Aorta (tissue), 5 donors: ENCODE data around the gene SNN. TPM values are rescaled to one million over a fixed set of nuclear protein-coding genes. Genes with fewer than 3 reads are reported as not detected.

Experiments
- ATAC-seq: fragments of 200-7000 bp; cut with Tn5 transposase; one replicate; pipeline ENCODE4 v1.9.1; 2022; ENCODE audit warnings: moderate library complexity; ENCODE audit not compliant: low FRiP score
- DNase-seq, 2 donors: peaks; one replicate each; pipeline ENCODE4 v3.0.0-alpha.2; 2020
- H3K27ac ChIP-seq, 2 donors: one replicate each; pipeline ENCODE4 v1.5.1; 2013; ENCODE audit warnings: low read length in 2 of 2, mild to moderate bottlenecking in 2 of 2, moderate library complexity in 2 of 2, control low read depth in 1 of 2, inconsistent platforms in 1 of 2, low read depth in 1 of 2
- H3K27me3 ChIP-seq, 2 donors: one replicate each; pipeline ENCODE4 v1.6.1; 2013; ENCODE audit warnings: control low read depth in 1 of 2, low read length in 1 of 2, mild to moderate bottlenecking in 1 of 2, moderate library complexity in 1 of 2; ENCODE audit not compliant: insufficient read depth in 2 of 2, control insufficient read depth in 1 of 2
- H3K36me3 ChIP-seq, 2 donors: one replicate each; pipeline ENCODE4 v1.6.1; 2013; ENCODE audit warnings: control low read depth in 1 of 2, low read length in 1 of 2, mild to moderate bottlenecking in 1 of 2; ENCODE audit not compliant: insufficient read depth in 2 of 2, control insufficient read depth in 1 of 2
- H3K4me1 ChIP-seq, 2 donors: one replicate each; pipeline ENCODE4 v1.6.1; 2013; ENCODE audit warnings: low read length in 2 of 2, control low read depth in 1 of 2, mild to moderate bottlenecking in 1 of 2, moderate library complexity in 1 of 2; ENCODE audit not compliant: insufficient read depth in 2 of 2, control insufficient read depth in 1 of 2
- H3K4me3 ChIP-seq, 2 donors: one replicate each; pipeline ENCODE4 v1.5.1; 2013; ENCODE audit warnings: low read length in 2 of 2, control low read depth in 1 of 2, mild to moderate bottlenecking in 1 of 2
- H3K9me3 ChIP-seq: one replicate; pipeline ENCODE4 v1.6.1; 2013; ENCODE audit warnings: mild to moderate bottlenecking, low read length; ENCODE audit not compliant: control insufficient read depth
- WGBS, 2 donors: extraction: QIAGEN DNeasy Blood & Tissue Kit; methylation state at CpG; one replicate each; pipeline ENCODE4 v1.1.7; 2013; 5-methylcytosine and 5-hydroxymethylcytosine counted together
- intact Hi-C, 2 donors: fragments of 100-400 bp; cut with DNase I; formaldehyde crosslinking; loops; one replicate each; pipeline versions ENCODE4 v1.14.2 to v1.15.0; 2022
- polyA plus RNA-seq, 2 donors: library from polyadenylated mRNA; stranded (reverse); fragments of 200-250 nt; gene quantifications; one replicate each; pipeline ENCODE4 v1.2.3, GENCODE V29; 2013
- total RNA-seq, 2 donors: library from RNA; stranded (reverse); fragmentation: NEBNext Ultra II Directional; extraction: Animal tissue kit (Norgen Biotek cat#: 25700); gene quantifications; one replicate each; pipeline ENCODE4 v1.2.1, GENCODE V29; 2021
- donor health status: healthy with polysubstance abuse.
- donor health status: Bipolar disorder and iron deficiency.
- donor health status: DM: no; HTN: no; CAD: no.
- donor health status: DM: no; HTN: no; CAD: no.
- donor health status: DM: yes; HTN: yes; CAD: no.

Gene SNN
- total and polyA plus RNA-seq, 4 donors: 13.0 to 15.9 (median 15.3) TPM

DNA sequence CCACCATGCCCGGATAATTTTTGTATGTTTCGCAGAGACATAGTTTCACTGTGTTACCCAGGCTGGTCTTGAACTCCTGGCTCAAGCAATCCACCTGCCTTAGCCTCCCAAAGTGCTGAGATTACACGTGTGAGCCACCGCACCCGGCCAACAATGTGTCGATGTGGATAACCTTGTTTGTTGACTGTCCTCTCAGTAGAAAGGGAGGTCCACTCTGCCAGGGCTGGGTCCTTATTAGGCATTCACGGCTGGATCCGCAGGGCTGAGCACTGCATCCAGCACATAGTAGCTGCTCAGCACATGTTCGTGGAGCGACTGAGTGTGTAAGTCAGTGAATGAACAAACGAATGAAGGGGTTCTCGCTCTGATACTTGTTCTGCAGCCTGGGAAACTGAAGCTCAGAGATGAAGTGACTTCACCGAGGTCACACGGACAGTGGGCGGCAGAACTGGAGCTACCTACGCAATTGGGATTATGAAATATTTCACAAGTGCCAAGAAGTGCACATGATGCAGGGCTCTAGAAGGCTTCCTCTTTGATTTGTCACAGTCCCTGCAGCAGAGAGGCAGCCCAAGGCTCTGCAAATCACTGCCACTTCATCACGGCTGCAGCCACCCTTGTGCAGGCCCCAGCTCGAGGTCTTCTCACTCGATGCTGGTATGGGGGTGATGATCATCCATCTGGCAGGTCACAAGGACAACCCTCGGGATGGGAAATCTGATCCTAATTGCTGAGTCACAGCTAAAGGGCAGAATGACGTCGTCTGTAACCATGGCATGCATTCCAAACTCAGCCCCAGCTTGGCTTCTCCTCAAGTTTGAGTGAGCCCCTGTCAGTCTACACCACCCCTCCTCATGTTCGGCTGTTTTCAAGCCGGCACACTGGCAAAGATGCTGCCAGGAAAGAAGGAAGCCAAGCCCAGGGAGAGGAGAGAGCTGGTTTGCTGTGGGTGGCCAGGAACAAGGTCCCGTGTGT lies 28.0 kb upstream of the SNN start:
- Histone ChIP-seq H3K4me1 (no peaks in the 10 kb centered on the region), H3K36me3 (no peaks in the 10 kb centered on the region), H3K27ac (peak overlapping the region; percentile 46 to 71), H3K4me3 (no peak overlapping the region), H3K9me3 (no peaks in the 10 kb centered on the region), H3K27me3 (no peaks in the 10 kb centered on the region)
- DNase-seq: peak; percentile 86 to 90
- peak; percentile 92 for ATAC-seq
- intact Hi-C loops: loop anchor here (2.0 to 10.0 kb wide), 6 partner anchors 53 to 233 kb away; partner anchors contain the start of gene LITAF (in 2 of the 2)
- 31 to 32% methylated on average over 25 of the region's 25 CpGs for WGBS, 2 donors

DNA sequence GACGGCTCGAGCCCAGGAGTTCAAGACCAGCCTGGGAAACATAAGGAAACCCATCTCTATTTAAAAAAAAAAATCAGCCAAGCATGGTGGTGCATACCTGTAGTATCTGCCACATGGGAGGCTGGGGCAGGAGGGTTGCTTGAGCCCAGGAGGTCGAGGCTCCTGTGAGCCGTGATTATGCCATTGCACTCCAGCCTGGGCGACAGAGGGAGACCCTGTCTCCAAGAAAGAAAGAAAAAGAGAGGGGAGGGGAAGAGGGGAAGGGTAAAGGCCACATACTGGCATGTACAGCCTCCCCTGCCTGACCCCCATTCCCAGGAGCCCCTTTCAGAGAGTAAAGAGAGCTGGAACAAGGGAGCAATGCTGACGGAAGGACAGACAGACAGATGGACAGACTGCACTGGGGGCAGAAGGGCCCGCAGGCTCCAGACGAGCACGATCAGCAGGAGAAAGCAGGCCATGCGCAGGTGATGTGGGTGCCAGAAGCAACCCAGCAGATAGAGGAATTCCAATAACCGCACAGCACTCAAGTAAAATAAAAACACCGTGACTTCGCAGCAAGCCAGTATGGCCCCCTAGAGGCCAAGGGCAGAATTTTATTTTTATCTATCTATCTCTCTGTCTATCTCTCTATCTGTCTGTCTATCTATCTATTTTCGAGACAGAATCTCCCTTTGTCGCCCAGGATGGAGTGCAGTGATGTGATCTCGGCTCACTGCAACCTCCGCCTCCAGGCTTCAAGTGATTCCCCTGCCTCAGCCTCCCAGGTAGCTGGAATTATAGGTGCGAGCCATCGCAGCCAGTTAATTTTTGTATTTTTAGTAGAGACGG lies 27.1 kb upstream of the SNN start:
- DNase-seq (peak in 1 of 2 donors; percentile 70), ATAC-seq (peak; percentile 82)
- intact Hi-C loops: loop anchor here (2.0 to 10.0 kb wide), 6 partner anchors 54 to 234 kb away; partner anchors contain the start of gene LITAF (in 2 of the 2)
- 34 to 38% methylated on average over 20 of the region's 20 CpGs for whole genome bisulfite sequencing, 2 donors
- no peaks in the 10 kb centered on the region for H3K27me3 ChIP-seq
- peak overlapping the region; percentile 46 to 71 for H3K27ac ChIP-seq
- H3K36me3 ChIP-seq: no peaks in the 10 kb centered on the region
- no peaks in the 10 kb centered on the region for H3K4me1 ChIP-seq
- H3K9me3 ChIP-seq: no peaks in the 10 kb centered on the region
- no peak overlapping the region for H3K4me3 ChIP-seq

DNA sequence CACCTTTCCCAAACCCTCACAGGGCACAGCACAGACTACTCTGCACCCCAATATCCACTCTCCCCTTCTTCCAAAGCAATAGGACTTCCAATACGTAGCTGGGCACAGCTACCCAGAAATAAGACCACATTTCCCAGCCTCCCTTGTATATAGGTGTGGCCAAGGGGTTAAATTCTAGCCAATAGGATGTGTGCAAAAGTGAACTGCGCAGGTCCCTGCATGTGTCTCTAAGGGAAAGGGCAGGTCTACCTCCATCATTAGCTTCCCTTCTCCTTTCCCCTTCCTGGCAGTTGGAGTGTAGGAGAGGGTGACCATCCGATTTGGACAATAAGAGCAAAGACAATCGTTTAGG lies 25.5 kb upstream of the SNN start:
- Histone ChIP-seq H3K27ac (no peak overlapping the region), H3K4me1 (no peaks in the 10 kb centered on the region), H3K27me3 (no peaks in the 10 kb centered on the region), H3K36me3 (no peaks in the 10 kb centered on the region), H3K9me3 (no peaks in the 10 kb centered on the region), H3K4me3 (no peak overlapping the region)
- no peak for DNase-seq
- intact Hi-C loops: loop anchor here (5.0 to 10.0 kb wide), 4 partner anchors 55 to 235 kb away; partner anchors contain the start of gene LITAF (in 2 of the 2)
- no peak for ATAC-seq
- WGBS, 2 donors: 48 to 49% methylated on average over 4 of the region's 4 CpGs

DNA sequence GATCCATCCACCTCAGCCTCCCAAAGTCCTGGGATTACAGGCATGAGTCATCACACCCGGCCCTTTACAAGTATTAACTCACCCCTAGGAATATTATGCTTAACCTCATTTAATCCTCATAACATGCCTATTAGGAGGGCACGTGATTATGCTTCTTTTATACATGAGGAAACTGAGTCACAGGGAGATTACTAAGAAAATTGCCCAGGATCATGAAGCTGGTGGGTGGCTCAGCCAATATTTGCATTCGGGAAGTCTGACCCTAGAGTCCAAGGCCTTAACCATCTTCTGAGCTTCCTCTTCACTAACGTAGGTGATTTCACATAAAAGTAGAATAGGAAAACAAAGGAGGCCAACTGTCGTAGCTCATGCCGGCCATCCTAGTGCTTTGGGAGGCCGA lies 19.0 kb upstream of the SNN start:
- H3K27ac ChIP-seq: no peak overlapping the region
- DNase-seq (no peak), ATAC-seq (no peak)
- no peak overlapping the region for H3K4me3 ChIP-seq
- intact Hi-C loops: loop anchor here in 1 of 2 donors (10.0 kb wide), 1 partner anchor 154 kb away; no protein-coding TSS in a partner anchor
- no peaks in the 10 kb centered on the region for H3K36me3 ChIP-seq
- no peaks in the 10 kb centered on the region for H3K4me1 ChIP-seq
- no peaks in the 10 kb centered on the region for H3K27me3 ChIP-seq
- 74 to 77% methylated on average over 7 of the region's 7 CpGs for WGBS, 2 donors
- H3K9me3 ChIP-seq: no peaks in the 10 kb centered on the region

DNA sequence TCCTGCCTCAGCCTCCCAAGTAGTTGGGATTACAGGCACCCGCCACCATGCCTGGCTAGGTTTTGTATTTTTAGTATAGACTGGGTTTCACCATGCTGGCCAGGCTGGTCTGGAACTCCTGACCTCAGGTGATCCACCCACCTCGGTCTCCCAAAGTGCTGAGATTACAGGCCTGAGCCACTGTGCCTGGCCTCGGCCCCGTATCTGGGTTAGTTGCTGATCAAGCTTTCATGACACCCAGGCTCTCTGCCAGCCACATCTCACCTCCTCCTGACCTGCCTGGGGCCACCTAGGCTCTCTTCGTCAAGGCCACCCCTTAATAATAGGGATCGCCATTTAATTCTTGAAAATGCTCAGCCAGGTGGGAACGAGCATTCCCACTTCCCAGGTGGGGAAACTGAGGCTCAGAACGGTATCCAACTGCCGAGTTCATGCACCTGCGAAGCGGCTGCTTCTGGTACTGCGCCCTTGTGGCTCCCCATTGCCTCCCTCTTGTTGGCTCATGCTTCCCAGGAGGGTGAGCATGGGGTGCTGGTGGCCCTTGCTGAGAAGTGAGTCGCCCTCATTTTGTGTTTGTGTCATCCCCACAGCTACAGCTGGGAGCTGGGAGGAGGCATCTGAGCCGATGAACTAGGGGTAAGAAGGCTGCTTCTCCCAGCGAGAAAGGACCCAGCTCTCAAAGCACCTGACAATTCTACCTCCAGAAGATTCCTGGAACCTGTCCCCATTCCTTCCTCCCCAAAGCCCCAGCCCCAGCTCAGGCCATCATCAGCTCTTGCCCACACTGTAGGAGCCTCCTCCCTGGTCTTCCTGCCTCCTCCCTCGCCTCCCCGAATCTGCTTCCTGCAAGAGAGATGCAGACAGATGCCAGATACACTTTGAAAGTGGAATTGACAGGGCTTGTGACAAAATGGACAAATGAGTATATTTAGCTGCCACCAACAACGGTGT lies 17.3 kb upstream of the SNN start:
- H3K4me1 ChIP-seq: no peaks in the 10 kb centered on the region
- no peaks in the 10 kb centered on the region for H3K9me3 ChIP-seq
- no peaks in the 10 kb centered on the region for H3K27me3 ChIP-seq
- intact Hi-C loops: no loop called here
- no peak for ATAC-seq
- DNase-seq: no peak
- no peak overlapping the region for H3K27ac ChIP-seq
- WGBS, 2 donors: 81 to 86% methylated on average over 18 of the region's 18 CpGs
- H3K4me3 ChIP-seq: no peak overlapping the region
- no peaks in the 10 kb centered on the region for H3K36me3 ChIP-seq

DNA sequence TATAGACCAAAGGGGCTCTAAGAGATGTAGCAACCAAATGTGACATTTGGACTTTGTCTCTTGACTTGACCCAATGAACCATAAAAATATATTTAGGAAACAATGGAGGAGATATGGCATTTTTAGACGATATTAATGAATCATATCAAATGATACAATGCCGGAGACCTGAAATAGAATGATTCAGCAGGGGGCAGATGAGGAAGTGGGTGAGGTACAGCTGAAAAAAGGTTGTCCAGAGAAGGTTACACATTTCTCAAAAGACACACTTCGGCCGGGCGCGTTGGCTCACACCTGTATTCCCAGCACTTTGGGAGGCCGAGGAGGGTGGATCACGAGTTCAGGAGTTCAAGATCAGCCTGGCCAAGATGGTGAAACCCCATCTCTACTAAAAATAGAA lies 16.5 kb upstream of the SNN start:
- H3K4me1 ChIP-seq: no peaks in the 10 kb centered on the region
- H3K36me3 ChIP-seq: no peaks in the 10 kb centered on the region
- no peak overlapping the region for H3K27ac ChIP-seq
- H3K27me3 ChIP-seq: no peaks in the 10 kb centered on the region
- intact Hi-C loops: no loop called here
- H3K9me3 ChIP-seq: no peaks in the 10 kb centered on the region
- WGBS, 2 donors: 81 to 85% methylated on average over 8 of the region's 8 CpGs
- ATAC-seq (no peak), DNase-seq (no peak)
- H3K4me3 ChIP-seq: no peak overlapping the region

DNA sequence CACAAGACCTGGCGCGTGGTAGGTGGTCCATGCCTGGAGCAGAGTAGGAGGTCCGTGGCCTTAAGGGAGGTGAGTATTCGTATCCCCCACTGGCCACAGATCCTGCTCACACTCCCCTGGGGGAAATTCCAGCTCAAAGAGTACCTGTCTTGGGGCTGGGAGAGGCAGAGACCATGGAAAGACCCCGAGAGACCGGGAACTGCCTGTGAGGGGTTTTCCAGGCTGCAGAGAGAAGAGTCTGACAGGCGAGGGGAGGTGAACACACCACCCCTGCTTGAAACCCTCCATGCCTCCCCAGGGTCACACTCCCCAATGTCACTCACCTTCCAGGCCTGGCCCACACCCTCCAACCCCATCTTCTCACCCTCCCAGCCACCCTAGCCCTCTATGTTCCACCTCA lies 12.6 kb upstream of the SNN start:
- 93 to 94% methylated on average over 7 of the region's 7 CpGs for WGBS, 2 donors
- no peak overlapping the region for H3K4me3 ChIP-seq
- no peaks in the 10 kb centered on the region for H3K9me3 ChIP-seq
- H3K36me3 ChIP-seq: no peaks in the 10 kb centered on the region
- no peak overlapping the region for H3K27ac ChIP-seq
- no peaks in the 10 kb centered on the region for H3K27me3 ChIP-seq
- no peaks in the 10 kb centered on the region for H3K4me1 ChIP-seq
- ATAC-seq (no peak), DNase-seq (no peak)
- intact Hi-C loops: no loop called here

DNA sequence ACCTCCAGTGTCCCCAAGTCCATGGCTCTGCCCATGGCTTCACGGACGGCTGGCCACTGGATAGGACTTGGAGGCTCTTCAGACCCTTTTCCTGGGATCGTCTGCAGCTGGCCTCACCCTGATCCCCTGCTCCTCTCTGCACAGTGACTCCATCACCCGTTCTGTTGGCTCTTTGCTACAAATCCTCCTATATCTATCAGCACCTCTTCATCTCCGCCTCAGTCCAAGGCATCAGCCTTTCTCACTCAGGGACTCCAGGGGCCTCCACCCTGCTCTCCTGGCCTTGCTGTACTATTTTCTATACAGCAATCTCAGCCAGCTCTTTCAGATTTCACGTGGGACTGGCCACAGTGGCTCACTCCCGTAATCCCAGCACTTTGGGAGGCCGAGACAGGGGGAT lies 10.7 kb upstream of the SNN start:
- Histone ChIP-seq H3K27ac (no peak overlapping the region), H3K36me3 (no peaks in the 10 kb centered on the region), H3K27me3 (no peaks in the 10 kb centered on the region), H3K4me3 (no peak overlapping the region), H3K9me3 (no peaks in the 10 kb centered on the region), H3K4me1 (no peaks in the 10 kb centered on the region)
- ATAC-seq: no peak
- 91 to 92% methylated on average over 8 of the region's 8 CpGs for WGBS, 2 donors
- DNase-seq: no peak
- intact Hi-C loops: no loop called here
